ENCODE data around the gene FBXL12.
A peak's percentile ranks its signal among the peaks of the same experiment; 100 is the strongest.
"Not testable (repeated sequence)": the region's sequence is repeated elsewhere in the genome, so short reads cannot be mapped to it uniquely, and the experiment has no call there.

FBXL12 gene

DNA sequence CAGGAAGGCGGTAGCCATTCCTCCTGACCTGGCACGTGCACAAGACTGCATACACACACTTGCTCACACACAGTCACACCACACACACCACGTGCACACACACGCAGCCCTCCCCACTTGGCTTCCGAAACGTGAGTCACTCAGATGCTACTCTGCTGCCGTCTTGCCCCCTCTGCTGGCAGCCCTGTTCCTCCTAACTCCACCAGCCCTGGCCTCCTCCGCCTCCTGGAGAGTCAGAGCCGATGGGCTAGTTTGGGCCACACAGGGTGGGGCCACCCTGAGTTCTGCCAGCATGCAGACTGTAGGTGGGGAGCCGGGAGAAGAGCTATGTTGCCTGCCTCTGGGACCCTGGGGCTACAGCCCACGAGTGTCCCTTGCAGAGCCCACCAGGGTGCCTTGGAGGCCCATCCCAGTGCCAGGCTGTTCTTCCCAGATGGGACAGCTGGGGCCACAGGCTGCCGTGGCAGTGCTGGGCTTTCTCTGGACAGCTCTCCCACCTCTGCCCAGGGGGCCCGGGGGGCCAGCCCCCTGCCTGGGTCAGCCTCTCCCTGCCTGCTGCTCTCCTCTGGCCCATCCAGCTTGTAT lies 28.3 kb upstream of the FBXL12 start:
- Histone ChIP-seq H4K20me1 (ENCODE audit: insufficient read depth, low read length) (no peaks in the 10 kb centered on the region), H3K4me3 (ENCODE audit: low read depth, low read length, poor library complexity, severe bottlenecking) (no peak overlapping the region), H3K79me2 (ENCODE audit: insufficient read depth, low read length) (no peaks in the 10 kb centered on the region), H3K27ac (ENCODE audit: low read depth, low read length, poor library complexity, severe bottlenecking) (no peak overlapping the region), H3K4me1 (ENCODE audit: insufficient read depth, low read length, severe bottlenecking) (no peaks in the 10 kb centered on the region), H3F3A (ENCODE audit: insufficient read depth, low read length) (no peaks in the 10 kb centered on the region), H3K4me2 (ENCODE audit: low read length) (no peak overlapping the region), H3K9me2 (ENCODE audit: low read depth, low read length) (no peaks in the 10 kb centered on the region), H2AFZ (ENCODE audit: low read length) (no peak overlapping the region), H3K36me3 (ENCODE audit: insufficient read depth, low read length) (peaks cover 65% of the 10 kb centered on the region), H3K9me3 (ENCODE audit: low read length) (no peaks in the 10 kb centered on the region), H3K9ac (ENCODE audit: low read length) (no peak overlapping the region), H3K27me3 (ENCODE audit: insufficient read depth, low read length) (no peaks in the 10 kb centered on the region)
- TF ChIP-seq, protein P1, sequence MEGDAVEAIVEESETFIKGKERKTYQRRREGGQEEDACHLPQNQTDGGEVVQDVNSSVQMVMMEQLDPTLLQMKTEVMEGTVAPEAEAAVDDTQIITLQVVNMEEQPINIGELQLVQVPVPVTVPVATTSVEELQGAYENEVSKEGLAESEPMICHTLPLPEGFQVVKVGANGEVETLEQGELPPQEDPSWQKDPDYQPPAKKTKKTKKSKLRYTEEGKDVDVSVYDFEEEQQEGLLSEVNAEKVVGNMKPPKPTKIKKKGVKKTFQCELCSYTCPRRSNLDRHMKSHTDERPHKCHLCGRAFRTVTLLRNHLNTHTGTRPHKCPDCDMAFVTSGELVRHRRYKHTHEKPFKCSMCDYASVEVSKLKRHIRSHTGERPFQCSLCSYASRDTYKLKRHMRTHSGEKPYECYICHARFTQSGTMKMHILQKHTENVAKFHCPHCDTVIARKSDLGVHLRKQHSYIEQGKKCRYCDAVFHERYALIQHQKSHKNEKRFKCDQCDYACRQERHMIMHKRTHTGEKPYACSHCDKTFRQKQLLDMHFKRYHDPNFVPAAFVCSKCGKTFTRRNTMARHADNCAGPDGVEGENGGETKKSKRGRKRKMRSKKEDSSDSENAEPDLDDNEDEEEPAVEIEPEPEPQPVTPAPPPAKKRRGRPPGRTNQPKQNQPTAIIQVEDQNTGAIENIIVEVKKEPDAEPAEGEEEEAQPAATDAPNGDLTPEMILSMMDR (IDR thresholded peaks at IDR 0.05; ENCODE audit: low read length): peak; percentile 53
- TF ChIP-seq EZH2 (IDR thresholded peaks at IDR 0.05; ENCODE audit: borderline replicate concordance, low read length): no peak

DNA sequence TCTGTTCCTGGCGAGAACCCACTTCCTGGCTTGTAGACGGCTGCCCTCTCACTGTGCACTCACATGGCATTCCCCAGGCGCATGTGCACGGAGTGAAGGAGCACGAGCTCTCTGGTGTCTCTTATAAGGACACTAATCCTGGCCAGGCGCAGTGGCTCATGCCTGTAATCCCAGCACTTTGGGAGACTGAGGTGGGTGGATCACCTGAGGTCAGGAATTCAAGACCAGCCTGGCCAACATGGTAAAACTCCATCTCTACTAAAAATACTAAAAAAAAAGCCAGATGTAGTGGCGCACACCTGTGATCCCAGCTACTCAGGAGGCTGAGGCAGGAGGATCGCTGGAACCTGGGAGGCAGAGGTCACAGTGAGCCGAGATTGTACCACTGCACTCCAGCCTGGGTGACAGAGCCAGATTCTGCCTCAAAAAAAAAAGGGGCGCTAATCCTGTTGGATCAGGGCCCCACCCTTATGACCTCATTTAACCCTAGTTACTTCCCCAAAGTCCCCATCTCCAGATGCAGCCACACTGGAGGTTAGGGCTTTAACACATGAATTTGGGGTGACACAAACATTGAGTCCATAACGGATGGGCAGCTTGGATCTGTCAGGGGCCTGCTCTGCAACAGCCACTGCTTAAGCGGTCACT lies 24.9 kb upstream of the FBXL12 start:
- H3K4me2 ChIP-seq (ENCODE audit: low read length); H3K27ac ChIP-seq (ENCODE audit: low read depth, low read length, poor library complexity, severe bottlenecking); H3K9me2 ChIP-seq (ENCODE audit: low read depth, low read length); H4K20me1 ChIP-seq (ENCODE audit: insufficient read depth, low read length); H3F3A ChIP-seq (ENCODE audit: insufficient read depth, low read length); H3K4me3 ChIP-seq (ENCODE audit: low read depth, low read length, poor library complexity, severe bottlenecking); H3K79me2 ChIP-seq (ENCODE audit: insufficient read depth, low read length); H2AFZ ChIP-seq (ENCODE audit: low read length); H3K27me3 ChIP-seq (ENCODE audit: insufficient read depth, low read length); H3K9me3 ChIP-seq (ENCODE audit: low read length); H3K4me1 ChIP-seq (ENCODE audit: insufficient read depth, low read length, severe bottlenecking); H3K9ac ChIP-seq (ENCODE audit: low read length): not testable (repeated sequence)
- peaks cover 97% of the 10 kb centered on the region for H3K36me3 ChIP-seq (ENCODE audit: insufficient read depth, low read length)

DNA sequence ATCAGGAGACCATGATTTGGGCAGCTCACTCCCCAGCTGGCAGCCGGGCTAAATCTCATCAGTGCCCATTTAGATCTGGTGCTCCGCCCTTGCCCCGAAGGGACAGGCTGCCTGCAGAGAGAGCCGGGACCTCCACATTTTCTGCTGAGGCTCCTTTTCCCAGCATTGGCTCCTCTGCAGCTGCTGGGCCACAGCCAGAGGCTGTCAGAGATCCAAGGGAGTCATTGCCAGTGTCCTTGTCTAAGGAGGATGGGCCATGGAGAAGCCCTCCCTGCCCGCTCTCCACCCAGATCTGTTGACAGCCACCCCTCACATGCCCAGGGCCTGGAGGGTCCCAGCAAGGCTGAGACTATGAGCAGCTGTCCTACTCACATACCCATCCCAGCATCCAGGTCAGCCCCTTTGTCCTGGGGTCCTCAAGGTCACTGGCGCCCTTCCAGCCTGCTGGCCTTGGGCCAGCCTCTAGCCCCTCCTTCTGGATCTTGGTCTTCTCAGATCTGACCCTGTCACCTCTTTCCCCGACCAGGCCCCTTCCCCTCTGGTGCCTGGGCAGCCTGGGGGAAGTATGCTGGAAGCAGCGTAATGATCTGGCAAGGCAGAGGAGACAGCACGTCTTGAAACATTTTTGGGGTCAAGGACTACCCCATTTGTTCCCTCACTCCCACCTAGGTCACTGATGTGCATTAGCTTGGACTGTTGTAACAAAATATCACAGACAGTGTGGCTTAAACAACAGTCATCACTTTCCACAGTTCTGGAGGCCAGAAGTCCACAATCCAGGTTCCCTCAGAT lies 24.2 kb upstream of the FBXL12 start:
- H3K9ac ChIP-seq (ENCODE audit: low read length): no peak overlapping the region
- H3K27ac ChIP-seq (ENCODE audit: low read depth, low read length, poor library complexity, severe bottlenecking): no peak overlapping the region
- no peak overlapping the region for H2AFZ ChIP-seq (ENCODE audit: low read length)
- H3K9me2 ChIP-seq (ENCODE audit: low read depth, low read length): no peaks in the 10 kb centered on the region
- H3F3A ChIP-seq (ENCODE audit: insufficient read depth, low read length): no peaks in the 10 kb centered on the region
- no peaks in the 10 kb centered on the region for H3K79me2 ChIP-seq (ENCODE audit: insufficient read depth, low read length)
- H3K4me2 ChIP-seq (ENCODE audit: low read length): no peak overlapping the region
- no peaks in the 10 kb centered on the region for H4K20me1 ChIP-seq (ENCODE audit: insufficient read depth, low read length)
- no peaks in the 10 kb centered on the region for H3K4me1 ChIP-seq (ENCODE audit: insufficient read depth, low read length, severe bottlenecking)
- no peaks in the 10 kb centered on the region for H3K27me3 ChIP-seq (ENCODE audit: insufficient read depth, low read length)
- H3K9me3 ChIP-seq (ENCODE audit: low read length): no peaks in the 10 kb centered on the region
- peaks cover 95% of the 10 kb centered on the region for H3K36me3 ChIP-seq (ENCODE audit: insufficient read depth, low read length)
- TF ChIP-seq, protein P1 (IDR thresholded peaks at IDR 0.05; ENCODE audit: low read length): no peak
- no peak for TF ChIP-seq EZH2 (IDR thresholded peaks at IDR 0.05; ENCODE audit: borderline replicate concordance, low read length)
- no peak overlapping the region for H3K4me3 ChIP-seq (ENCODE audit: low read depth, low read length, poor library complexity, severe bottlenecking)

Measured in OCI-LY1 (cell line).